ENCODE measurements around the gene TSPAN31.

Gene TSPAN31

GRCh38 chr12:57734591-57734990 is 10.2 kb upstream of the TSPAN31 start:
- no peak for DNase-seq (ENCODE audit: low read depth, low spot score)
- H3K27ac ChIP-seq: no peak overlapping the region

DNA sequence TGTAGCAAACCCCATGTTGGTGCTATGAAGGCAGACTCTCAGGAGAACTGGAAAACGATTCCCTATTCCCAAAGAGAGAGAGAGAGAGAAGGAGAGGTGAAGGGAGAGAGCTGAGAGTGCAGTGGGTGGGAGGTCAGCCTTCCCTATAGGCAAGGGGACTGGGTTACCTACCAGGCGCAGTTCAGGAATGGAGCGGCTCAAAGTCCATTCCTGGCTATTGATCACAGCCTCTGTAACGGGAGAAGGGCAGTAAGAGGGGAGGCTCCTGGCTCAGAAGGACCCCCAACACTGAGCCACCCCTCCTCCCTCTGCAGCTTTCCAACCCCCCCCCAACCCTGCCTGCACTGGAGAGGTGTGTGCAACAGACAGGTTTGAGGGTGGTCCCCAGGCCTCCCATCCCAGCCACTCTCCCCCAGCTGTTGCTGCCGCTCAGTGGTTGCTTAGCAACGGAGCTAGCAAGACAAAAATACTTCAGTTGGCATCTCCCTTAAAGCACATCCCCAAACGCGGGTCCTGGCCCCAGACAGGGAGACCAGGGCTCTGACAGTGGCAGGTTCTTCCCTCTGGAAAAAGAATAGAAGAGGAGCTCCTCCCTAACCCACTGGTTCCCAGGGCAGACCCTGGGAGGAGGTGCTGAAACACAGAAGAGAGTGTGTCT is 9.5 kb upstream of the TSPAN31 start:
- H3K27ac ChIP-seq: no peak overlapping the region
- DNase-seq (ENCODE audit: low read depth, low spot score): no peak

- DNase-seq (ENCODE audit: low read depth, low spot score): no peak
- H3K27ac ChIP-seq: no peak overlapping the region
These were observed 8.7 kb upstream of the TSPAN31 start for GRCh38 chr12:57735952-57736740.

DNA sequence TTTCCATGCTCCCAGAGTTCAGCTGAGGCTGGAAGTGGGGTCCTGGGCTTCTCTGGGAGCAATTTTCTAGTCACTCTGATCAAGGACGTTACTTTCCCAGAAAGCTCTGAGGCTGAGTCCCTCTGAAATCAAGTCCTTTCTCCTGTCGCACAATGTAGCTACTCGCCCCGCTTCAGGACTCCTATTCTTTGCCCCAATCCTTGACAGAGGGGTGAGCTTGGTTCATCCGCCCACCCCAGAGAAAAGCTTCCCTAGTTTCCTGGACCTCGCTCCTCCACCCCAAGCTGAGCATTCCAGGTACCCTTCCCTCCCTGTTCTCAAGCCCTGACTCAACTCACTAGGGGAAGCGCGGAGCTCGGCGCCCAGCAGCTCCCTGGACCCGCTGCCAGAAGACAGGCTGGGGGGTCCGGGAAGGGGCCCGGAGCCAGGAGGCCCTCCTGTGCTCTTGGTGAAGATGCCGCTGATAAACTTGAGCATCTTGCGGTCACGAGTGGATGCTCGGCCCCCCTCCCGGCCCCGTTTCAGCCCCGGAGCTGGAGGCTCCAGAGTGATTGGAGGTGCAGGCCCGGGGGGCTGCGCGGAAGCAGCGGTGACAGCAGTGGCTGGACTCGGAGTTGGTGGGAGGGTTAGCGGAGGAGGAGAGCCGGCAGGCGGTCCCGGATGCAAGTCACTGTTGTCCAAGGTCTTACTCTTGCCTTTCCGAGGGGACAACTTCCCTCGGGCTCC is 7.9 kb upstream of the TSPAN31 start:
- no peak overlapping the region for H3K27ac ChIP-seq
- no peak for DNase-seq (ENCODE audit: low read depth, low spot score)

DNA sequence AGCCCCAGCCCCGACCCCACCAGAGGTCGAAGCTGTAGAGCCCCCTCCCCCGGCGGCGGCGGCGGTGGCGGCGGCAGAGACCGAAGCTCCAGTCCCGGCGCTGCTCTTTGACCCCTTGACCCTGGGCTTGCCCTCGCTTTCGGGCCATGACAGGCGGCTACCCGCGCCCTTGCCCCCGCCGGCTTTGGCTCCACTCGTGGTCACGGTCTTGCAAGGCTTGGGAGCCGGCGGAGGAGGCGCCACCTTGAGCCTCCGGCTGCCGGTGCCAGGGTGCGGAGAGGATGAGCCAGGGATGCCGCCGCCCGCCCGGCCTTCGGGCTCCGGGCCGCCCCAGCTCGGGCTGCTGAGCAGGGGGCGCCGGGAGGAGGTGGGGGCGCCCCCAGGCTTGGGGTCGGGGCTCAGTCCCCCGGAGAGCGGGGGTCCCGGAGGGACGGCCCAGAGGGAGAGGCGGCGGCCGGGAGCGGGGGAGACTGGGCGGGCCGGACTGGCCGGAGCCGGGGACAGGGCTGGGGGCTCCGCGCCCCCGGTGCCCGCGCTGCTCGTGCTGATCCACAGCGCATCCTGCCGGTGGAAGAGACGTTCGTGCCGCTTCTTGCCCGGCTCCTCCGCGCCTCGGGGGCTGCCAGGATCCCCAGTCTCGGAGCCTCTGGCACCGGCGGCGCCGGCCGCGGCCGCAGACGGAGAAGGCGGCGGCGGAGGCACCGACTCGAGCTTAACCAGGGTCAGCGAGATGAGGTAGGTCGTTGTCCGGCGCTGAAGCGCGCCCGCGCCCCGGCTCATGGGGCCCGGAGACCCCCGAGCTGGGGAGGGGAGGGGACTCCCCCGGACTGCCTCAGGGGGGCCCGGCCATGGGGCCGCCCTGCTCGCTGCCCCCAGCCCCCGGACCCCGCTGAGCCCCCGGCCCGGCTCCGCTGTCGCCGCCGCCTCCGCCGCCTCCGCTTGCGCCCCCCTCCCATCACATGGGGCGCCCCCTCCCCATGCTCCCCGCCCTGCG is 7.1 kb upstream of the TSPAN31 start:
- DNase-seq (ENCODE audit: low read depth, low spot score): no peak
- no peak overlapping the region for H3K27ac ChIP-seq

DNA sequence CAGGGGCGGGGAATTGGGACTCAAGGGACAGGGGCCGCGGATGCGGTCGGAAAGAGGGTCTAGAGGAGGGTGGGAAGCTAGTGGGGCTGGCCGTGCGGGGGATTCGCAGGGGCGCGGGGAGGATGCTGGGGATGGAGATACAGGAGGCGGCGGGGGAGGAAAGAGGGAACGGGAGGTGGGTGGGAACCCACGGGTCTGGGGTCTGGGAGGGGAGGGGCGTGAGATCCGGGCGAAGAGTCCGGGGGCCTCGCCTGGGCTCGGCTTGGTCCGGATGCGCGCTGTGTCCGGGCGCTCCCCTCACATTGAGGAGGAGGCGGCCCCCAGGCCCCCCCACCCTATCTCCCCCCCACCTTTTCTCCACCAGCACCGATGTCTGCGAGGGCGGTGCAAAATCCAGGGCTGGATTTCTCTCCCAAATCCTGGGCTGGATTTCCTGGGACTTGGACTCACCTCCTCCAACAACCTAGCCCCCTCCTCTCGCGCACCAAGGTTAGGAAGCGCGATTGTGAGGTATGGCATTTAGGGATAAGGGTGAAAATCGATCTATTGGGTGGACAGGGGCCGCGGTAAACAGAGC is 6.1 kb upstream of the TSPAN31 start, which contains the start of gene AGAP2:
AGAP2 (minus strand) TSS at position 82 of the 577 bp plus-strand sequence. CDS start 496 bp downstream, outside the sequence.
- no peak within 1 kb of the TSS for H3K27ac ChIP-seq

GRCh38 chr12:57739387-57739786 is 5.5 kb upstream of the TSPAN31 start:
- no peak for DNase-seq (ENCODE audit: low read depth, low spot score)
- no peak overlapping the region for H3K27ac ChIP-seq

More for the DNA sequence above, 6.1 kb upstream of the TSPAN31 start, which contains the start of gene AGAP2:
- no peak for DNase-seq (ENCODE audit: low read depth, low spot score)

- H3K27ac ChIP-seq: no peak overlapping the region
- no peak for DNase-seq (ENCODE audit: low read depth, low spot score)
These were observed 4.8 kb upstream of the TSPAN31 start for GRCh38 chr12:57739914-57740538.

DNA sequence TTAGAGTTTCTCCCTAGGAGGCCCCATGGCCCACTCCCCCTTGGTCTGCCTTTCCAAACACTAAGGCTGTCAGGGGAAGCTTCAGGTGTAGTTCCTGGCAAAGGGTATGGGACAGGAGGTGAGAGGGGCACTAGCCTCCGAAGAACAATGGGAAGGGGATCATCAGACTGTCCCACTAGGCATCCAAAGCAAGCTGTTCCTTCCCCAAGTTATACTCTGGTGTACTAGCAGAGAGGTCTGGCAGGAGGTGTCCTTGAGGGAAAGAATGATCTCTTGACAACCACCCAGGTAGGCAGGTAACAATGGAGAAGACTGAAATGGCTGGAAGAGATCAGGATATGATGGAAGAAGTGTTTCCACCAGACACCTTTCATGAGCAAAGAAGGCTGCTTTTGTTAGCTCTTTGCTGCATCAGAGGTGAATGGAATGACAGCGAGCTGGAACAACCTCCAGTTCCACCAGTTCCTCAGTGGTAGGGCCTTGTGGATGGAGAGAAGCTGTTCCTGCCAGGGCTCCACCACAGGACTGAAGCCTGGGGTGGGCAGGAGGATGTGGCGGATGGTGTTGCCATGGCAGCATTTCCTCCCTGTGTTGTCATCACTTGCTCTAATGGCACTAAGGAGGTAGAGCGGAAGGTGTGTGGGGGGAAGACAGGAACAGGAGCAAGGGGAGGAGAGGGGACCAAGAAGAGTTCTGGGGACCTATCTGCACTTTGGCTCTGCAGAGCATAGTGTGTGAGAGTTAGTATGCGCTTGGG is 4.0 kb upstream of the TSPAN31 start:
- no peak for DNase-seq (ENCODE audit: low read depth, low spot score)
- no peak overlapping the region for H3K27ac ChIP-seq

DNA sequence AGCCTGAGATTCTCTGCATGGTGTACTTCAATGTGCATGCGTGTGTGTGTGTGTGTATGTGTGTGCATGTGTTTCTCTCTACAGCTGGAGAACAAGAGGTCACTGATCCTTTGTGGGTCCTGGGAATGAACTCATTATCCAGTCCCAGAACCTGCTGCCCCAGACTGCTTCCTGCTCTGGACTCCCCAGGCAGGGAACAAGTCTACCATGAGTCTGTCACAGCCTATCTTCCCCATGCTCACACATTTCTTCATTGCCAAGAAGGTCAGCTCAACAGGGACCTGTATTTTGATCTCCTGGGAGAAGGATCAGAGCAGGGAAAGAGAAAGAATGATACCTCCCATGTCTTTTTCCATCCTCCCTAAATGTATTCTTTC is 3.4 kb upstream of the TSPAN31 start:
- no peak for DNase-seq (ENCODE audit: low read depth, low spot score)
- H3K27ac ChIP-seq: no peak overlapping the region

GRCh38 chr12:57741844-57742738 is 2.7 kb upstream of the TSPAN31 start:
- H3K27ac ChIP-seq: no peak overlapping the region
- DNase-seq (ENCODE audit: low read depth, low spot score): no peak

DNA sequence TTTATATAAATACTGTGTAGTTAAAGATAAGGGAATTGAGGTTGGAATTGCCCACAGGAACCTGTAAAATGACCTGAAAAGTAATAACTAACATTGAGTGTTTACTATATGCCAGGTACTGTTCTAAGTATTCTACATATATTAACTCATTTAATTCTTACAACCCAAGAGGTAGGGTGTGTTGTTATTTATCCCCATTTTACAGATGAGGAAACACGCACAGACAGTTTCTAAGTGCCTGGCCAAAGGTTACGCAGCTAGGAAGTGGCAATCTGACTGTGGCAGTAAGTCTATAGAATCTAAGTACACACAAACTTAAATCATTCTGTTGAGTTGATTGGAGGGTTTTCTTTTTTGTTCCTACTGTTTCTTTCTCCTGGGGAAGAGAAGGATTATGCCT is 1.1 kb upstream of the TSPAN31 start:
- no peak overlapping the region for H3K27ac ChIP-seq
- no peak for DNase-seq (ENCODE audit: low read depth, low spot score)

DNA sequence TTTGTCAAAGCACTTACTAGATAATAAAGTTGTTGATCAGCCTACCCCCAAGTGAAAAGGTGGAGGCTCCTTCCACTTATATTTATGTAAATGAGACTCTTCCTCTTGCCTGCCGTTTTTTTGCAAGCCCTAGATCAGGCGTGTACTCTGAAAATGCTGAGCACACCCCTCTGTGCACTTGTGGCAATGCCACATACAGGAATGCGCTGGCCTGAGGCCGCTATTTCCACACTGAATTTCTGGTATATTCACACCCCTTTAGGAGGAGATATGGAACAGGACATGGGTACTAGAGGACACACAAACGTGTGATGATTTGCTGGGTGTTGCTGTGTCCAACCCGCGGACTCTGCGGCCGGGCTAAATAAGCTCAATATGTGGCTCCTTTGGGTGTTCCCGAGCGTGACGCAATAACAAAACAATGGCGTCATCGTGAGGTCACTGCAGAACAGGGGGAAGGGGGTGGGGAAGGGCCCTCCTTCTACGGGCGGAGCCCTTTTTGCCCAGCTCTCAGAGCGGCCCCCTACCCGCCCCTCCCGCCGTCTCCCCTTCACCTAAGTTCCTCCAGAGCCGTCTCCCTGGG is 554 bp upstream of the TSPAN31 start:
- no peak for DNase-seq (ENCODE audit: low read depth, low spot score)
- peak overlapping the region; percentile 91 for H3K27ac ChIP-seq

DNA sequence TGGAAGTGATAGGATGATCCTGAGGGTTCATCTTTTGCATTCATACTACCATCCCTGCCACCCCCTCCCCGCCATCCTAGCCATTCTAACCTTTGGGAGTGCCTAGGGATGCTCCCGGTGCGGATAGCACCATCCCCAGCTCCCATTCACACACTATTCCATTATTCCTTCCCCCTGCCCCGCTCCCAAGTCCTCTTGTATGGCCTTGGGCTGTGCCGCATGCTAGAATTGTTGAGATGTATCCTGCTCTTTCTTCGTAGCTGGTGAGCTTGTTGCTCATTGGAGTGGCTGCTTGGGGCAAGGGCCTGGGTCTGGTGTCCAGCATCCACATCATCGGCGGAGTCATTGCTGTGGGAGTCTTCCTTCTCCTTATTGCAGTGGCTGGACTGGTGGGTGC is 644 bp downstream of the TSPAN31 start:
- no peak for DNase-seq (ENCODE audit: low read depth, low spot score)
- H3K27ac ChIP-seq: peak overlapping the region; percentile 91

DNA sequence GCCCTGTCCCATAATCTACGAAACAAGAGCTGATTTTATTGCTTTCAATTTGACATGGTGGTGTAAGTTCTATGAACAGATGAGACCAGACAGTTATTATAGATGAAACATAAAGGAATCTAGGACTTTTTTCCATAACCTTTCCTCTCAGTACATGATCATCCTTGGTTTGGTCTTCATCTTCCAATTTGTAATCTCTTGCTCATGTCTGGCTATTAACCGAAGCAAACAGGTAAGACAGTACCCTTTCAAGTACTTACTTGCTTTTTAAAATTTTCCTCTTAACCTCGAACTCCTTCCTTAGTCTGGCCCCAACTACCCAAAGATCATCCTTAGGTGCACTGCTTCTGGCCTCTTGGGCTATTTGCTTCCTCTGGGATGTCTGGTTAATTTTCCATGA is 1.2 kb downstream of the TSPAN31 start:
- H3K27ac ChIP-seq: peak overlapping the region; percentile 91
- no peak for DNase-seq (ENCODE audit: low read depth, low spot score)

GRCh38 chr12:57749061-57749460 is 4.2 kb downstream of the TSPAN31 start:
- DNase-seq (ENCODE audit: low read depth, low spot score): no peak
- H3K27ac ChIP-seq: no peak overlapping the region

Measured in epithelial cell of prostate (primary cell).